GM12864 (cell line): ENCODE measurements around the gene PPP1R12B.

Source experiments
- DNase-seq: peaks from one replicate; pipeline ENCODE4 v3.0.0-alpha.2; 2011; ENCODE audit warnings: low read depth
- H3K4me3 ChIP-seq: 2 replicates; pipeline ENCODE4 v1.5.1; 2011; ENCODE audit warnings: mild to moderate bottlenecking, low read depth, low read length, control low read depth
- CTCF ChIP-seq: IDR thresholded peaks from 2 replicates; pipeline ENCODE4 v1.5.1; 2011; ENCODE audit warnings: low read depth, mild to moderate bottlenecking, moderate library complexity, low read length, control low read depth, inconsistent platforms; ENCODE audit errors: missing control alignments

PPP1R12B gene

GRCh38 chr1:202589190-202589930 is 240.9 kb downstream of the PPP1R12B start:
- H3K4me3 ChIP-seq = no peak overlapping the region
- no peak for TF ChIP-seq CTCF
- no peak for DNase-seq

- DNase-seq = no peak
- TF ChIP-seq CTCF = no peak
- no peak overlapping the region for H3K4me3 ChIP-seq
These were observed 241.6 kb downstream of the PPP1R12B start for GRCh38 chr1:202590126-202590525.

- DNase-seq = no peak
- no peak for TF ChIP-seq CTCF
- H3K4me3 ChIP-seq = no peak overlapping the region
These were observed 242.5 kb downstream of the PPP1R12B start for GRCh38 chr1:202590975-202591411.

GRCh38 chr1:202591515-202591914 is 243.0 kb downstream of the PPP1R12B start:
- TF ChIP-seq CTCF = no peak
- no peak for DNase-seq
- no peak overlapping the region for H3K4me3 ChIP-seq

GRCh38 chr1:202592146-202592545 is 243.6 kb downstream of the PPP1R12B start:
- TF ChIP-seq CTCF = no peak
- DNase-seq = no peak
- H3K4me3 ChIP-seq = no peak overlapping the region

- no peak for DNase-seq
- no peak overlapping the region for H3K4me3 ChIP-seq
- no peak for TF ChIP-seq CTCF
These were observed 245.3 kb downstream of the PPP1R12B start for GRCh38 chr1:202593845-202594244.

- no peak for DNase-seq
- TF ChIP-seq CTCF = no peak
- H3K4me3 ChIP-seq = no peak overlapping the region
These were observed 248.1 kb downstream of the PPP1R12B start for GRCh38 chr1:202596638-202597037.
